Esophagus muscularis mucosa (tissue), 4 donors: ENCODE data around the gene NUP85.

ENCODE experiments used
- CTCF ChIP-seq, 3 experiments: fragments of 200-600 bp in 2 of 3; fragments of 450-650 bp in 1 of 3; sonication (generic) in 2 of 3; IDR thresholded peaks; one replicate each; pipeline ENCODE4 v1.5.1; 2017 to 2019; ENCODE audit warnings: antibody characterized with exemption in 3 of 3, mild to moderate bottlenecking in 2 of 3, moderate library complexity in 1 of 3
- EP300 ChIP-seq: sonication (generic); formaldehyde crosslinking; IDR thresholded peaks from one replicate; pipeline ENCODE4 v1.6.1; 2017; ENCODE audit warnings: antibody characterized with exemption
- POLR2A ChIP-seq: fragments of 450-650 bp; IDR thresholded peaks from one replicate; pipeline ENCODE4 v1.6.1; 2017; ENCODE audit warnings: antibody characterized with exemption, moderate library complexity, mild to moderate bottlenecking, low read depth
- POLR2AphosphoS5 ChIP-seq, 2 donors: sonication (generic); formaldehyde crosslinking; IDR thresholded peaks; one replicate each; pipeline ENCODE4 v1.6.1; 2017; ENCODE audit warnings: antibody characterized with exemption in 2 of 2

GRCh38 chr17:75242461-75243042 lies 37.1 kb downstream of the NUP85 start:
- TF ChIP-seq CTCF (IDR thresholded peaks at IDR 0.05) (no peak), POLR2AphosphoS5 (IDR thresholded peaks at IDR 0.05) (peak in 1 of 2 donors; percentile 2), POLR2A (no peak), EP300 (no peak)
